ENCODE measurements around the gene KCNQ1. TPM values are rescaled to one million over a fixed set of nuclear protein-coding genes. Genes with fewer than 3 reads are reported as not detected.
A peak's percentile ranks its signal among the peaks of the same experiment; 100 is the strongest.

The KCNQ1 gene
- total RNA-seq, 6 donors from 2014 or later, result 18.0 to 45.4 (median 32.7) TPM

- Histone ChIP-seq H3K27me3 (no peaks in the 10 kb centered on the region), H3K9me3 (no peaks in the 10 kb centered on the region), H3K4me1 (peaks cover 0 to 5% (median 0%) of the 10 kb centered on the region in 4 donors), H3K4me3 (no peak overlapping the region), H3K27ac (no peak overlapping the region), H3K36me3 (no peaks in the 10 kb centered on the region)
- DNase-seq (peak in 1 of 2 donors; percentile 65), ATAC-seq (ENCODE audit: low FRiP score in 2 of 2) (no peak)
- WGBS, 2 donors, result 95% methylated on average over 20 of the region's 22 CpGs; no CpG with 5 or more reads in 1 of the 2 donors
- no peak for TF ChIP-seq POLR2AphosphoS5 (IDR thresholded peaks at IDR 0.05)
- no peak for TF ChIP-seq POLR2A (IDR thresholded peaks at IDR 0.05)
- no peak for TF ChIP-seq CTCF (IDR thresholded peaks at IDR 0.05)
- TF ChIP-seq EP300 (IDR thresholded peaks at IDR 0.05), result no peak
Measured at GRCh38 chr11:2574043-2574552, 129.3 kb downstream of the KCNQ1 start.

GRCh38 chr11:2574553-2575535 lies 130.0 kb downstream of the KCNQ1 start:
- Histone ChIP-seq H3K27me3 (no peaks in the 10 kb centered on the region), H3K4me1 (peaks cover 0 to 5% (median 0%) of the 10 kb centered on the region in 4 donors), H3K27ac (no peak overlapping the region), H3K4me3 (no peak overlapping the region), H3K9me3 (no peaks in the 10 kb centered on the region), H3K36me3 (no peaks in the 10 kb centered on the region)
- 60 to 92% methylated on average over 3 to 33 of the region's 45 CpGs for WGBS, 2 donors
- ATAC-seq (ENCODE audit: low FRiP score in 2 of 2), result no peak
- peak in 1 of 2 donors; percentile 81 for DNase-seq
- TF ChIP-seq POLR2AphosphoS5 (IDR thresholded peaks at IDR 0.05) (no peak), EP300 (IDR thresholded peaks at IDR 0.05) (no peak), CTCF (IDR thresholded peaks at IDR 0.05) (no peak), POLR2A (IDR thresholded peaks at IDR 0.05) (no peak)

- ATAC-seq (ENCODE audit: low FRiP score in 2 of 2) (no peak), DNase-seq (peak; percentile 15 to 69)
- peaks cover 0 to 5% (median 0%) of the 10 kb centered on the region in 4 donors for H3K4me1 ChIP-seq
- 96 to 97% methylated on average over 12 to 17 of the region's 17 CpGs for WGBS, 2 donors
- no peaks in the 10 kb centered on the region for H3K9me3 ChIP-seq
- H3K4me3 ChIP-seq, result no peak overlapping the region
- TF ChIP-seq POLR2A (IDR thresholded peaks at IDR 0.05), result no peak
- TF ChIP-seq POLR2AphosphoS5 (IDR thresholded peaks at IDR 0.05), result no peak
- TF ChIP-seq EP300 (IDR thresholded peaks at IDR 0.05), result no peak
- no peak for TF ChIP-seq CTCF (IDR thresholded peaks at IDR 0.05)
- H3K36me3 ChIP-seq, result no peaks in the 10 kb centered on the region
- no peaks in the 10 kb centered on the region for H3K27me3 ChIP-seq
- no peak overlapping the region for H3K27ac ChIP-seq
Measured at GRCh38 chr11:2575591-2576051, 130.8 kb downstream of the KCNQ1 start.

GRCh38 chr11:2576111-2576510 lies 131.3 kb downstream of the KCNQ1 start:
- no peak for TF ChIP-seq EP300 (IDR thresholded peaks at IDR 0.05)
- no peak for TF ChIP-seq POLR2AphosphoS5 (IDR thresholded peaks at IDR 0.05)
- no peak for TF ChIP-seq CTCF (IDR thresholded peaks at IDR 0.05)
- TF ChIP-seq POLR2A (IDR thresholded peaks at IDR 0.05), result no peak
- peak in 1 of 2 donors; percentile 18 for DNase-seq
- no peaks in the 10 kb centered on the region for H3K9me3 ChIP-seq
- H3K27ac ChIP-seq, result no peak overlapping the region
- no peak overlapping the region for H3K4me3 ChIP-seq
- no peak for ATAC-seq (ENCODE audit: low FRiP score in 2 of 2)
- H3K27me3 ChIP-seq, result no peaks in the 10 kb centered on the region
- peaks cover 0 to 5% (median 0%) of the 10 kb centered on the region in 4 donors for H3K4me1 ChIP-seq
- H3K36me3 ChIP-seq, result no peaks in the 10 kb centered on the region
- 79 to 95% methylated on average over 9 to 15 of the region's 15 CpGs for WGBS, 2 donors

Measured in upper lobe of left lung (tissue), 6 donors.